Measurements from ENCODE around the gene MUC2. TPM values are rescaled to one million over a fixed set of nuclear protein-coding genes. Genes with fewer than 3 reads are reported as not detected.

Gene MUC2
- total RNA-seq, 1 donor from 2014 or later = not detected

- Histone ChIP-seq H3K9me3 (no peaks in the 10 kb centered on the region), H3K4me1 (no peaks in the 10 kb centered on the region), H3K36me3 (no peaks in the 10 kb centered on the region), H3K27ac (no peak overlapping the region), H3K4me3 (no peak overlapping the region), H3K27me3 (peaks cover 10% of the 10 kb centered on the region)
- DNase-seq (peak; percentile 60), ATAC-seq (no peak)
- intact Hi-C loops (cut with DNase I) = no loop called here
- TF ChIP-seq CTCF (IDR thresholded peaks at IDR 0.05) = no peak
Observed at GRCh38 chr11:1048375-1049070, 26.2 kb upstream of the MUC2 start.

- Histone ChIP-seq H3K4me1 (no peaks in the 10 kb centered on the region), H3K27me3 (peaks cover 11% of the 10 kb centered on the region), H3K27ac (no peak overlapping the region), H3K9me3 (no peaks in the 10 kb centered on the region), H3K4me3 (no peak overlapping the region), H3K36me3 (no peaks in the 10 kb centered on the region)
- no peak for TF ChIP-seq CTCF (IDR thresholded peaks at IDR 0.05)
- DNase-seq = peak; percentile 60
- no peak for ATAC-seq
- intact Hi-C loops (cut with DNase I) = no loop called here
Observed at GRCh38 chr11:1049071-1049405, 25.6 kb upstream of the MUC2 start.

- H3K27ac ChIP-seq = no peak overlapping the region
- peaks cover 2% of the 10 kb centered on the region for H3K4me1 ChIP-seq
- intact Hi-C loops (cut with DNase I) = no loop called here
- no peaks in the 10 kb centered on the region for H3K9me3 ChIP-seq
- ATAC-seq = peak; percentile 59
- H3K4me3 ChIP-seq = no peak overlapping the region
- H3K36me3 ChIP-seq = no peaks in the 10 kb centered on the region
- peak; percentile 83 for DNase-seq
- no peak for TF ChIP-seq CTCF (IDR thresholded peaks at IDR 0.05)
- peaks cover 11% of the 10 kb centered on the region for H3K27me3 ChIP-seq
Observed at GRCh38 chr11:1049431-1049891, 25.2 kb upstream of the MUC2 start.

GRCh38 chr11:1049911-1050580, 24.6 kb upstream of the MUC2 start:
- no peaks in the 10 kb centered on the region for H3K36me3 ChIP-seq
- no peak for TF ChIP-seq CTCF (IDR thresholded peaks at IDR 0.05)
- H3K4me1 ChIP-seq = peaks cover 7% of the 10 kb centered on the region
- peaks cover 12% of the 10 kb centered on the region for H3K27me3 ChIP-seq
- no peak for DNase-seq
- no peak overlapping the region for H3K27ac ChIP-seq
- intact Hi-C loops (cut with DNase I) = no loop called here
- H3K9me3 ChIP-seq = no peaks in the 10 kb centered on the region
- ATAC-seq = no peak
- H3K4me3 ChIP-seq = no peak overlapping the region

GRCh38 chr11:1050581-1051355, 23.9 kb upstream of the MUC2 start:
- Histone ChIP-seq H3K9me3 (no peaks in the 10 kb centered on the region), H3K27me3 (peaks cover 15% of the 10 kb centered on the region), H3K27ac (no peak overlapping the region), H3K4me1 (peaks cover 7% of the 10 kb centered on the region), H3K4me3 (no peak overlapping the region), H3K36me3 (no peaks in the 10 kb centered on the region)
- DNase-seq (peak; percentile 89), ATAC-seq (peak; percentile 93)
- intact Hi-C loops (cut with DNase I) = no loop called here
- TF ChIP-seq CTCF (IDR thresholded peaks at IDR 0.05) = peak; percentile 88
